Adrenal gland (tissue), 5 donors: Measurements from ENCODE around the gene AQP12B.

Experiments
- POLR2A ChIP-seq, 2 donors: fragments of 450-650 bp; IDR thresholded peaks; one replicate each; pipeline ENCODE4 v1.6.1; 2017; ENCODE audit warnings: antibody characterized with exemption in 2 of 2, mild to moderate bottlenecking in 2 of 2, moderate library complexity in 1 of 2
- TF ChIP-seq, protein P1 (sequence below), 6 experiments: fragments of 450-650 bp in 4 of 6; fragments of 200-600 bp in 2 of 6; sonication (generic) in 1 of 6; IDR thresholded peaks; 1 replicate in 5 of 6; 2 replicates in 1 of 6; pipeline versions ENCODE4 v1.5.1 to v1.8.0; 2016 to 2021; ENCODE audit warnings: antibody characterized with exemption in 6 of 6, mild to moderate bottlenecking in 2 of 6, moderate library complexity in 1 of 6
- donor health status: DM: no; HTN: no; CAD: no.

DNA sequence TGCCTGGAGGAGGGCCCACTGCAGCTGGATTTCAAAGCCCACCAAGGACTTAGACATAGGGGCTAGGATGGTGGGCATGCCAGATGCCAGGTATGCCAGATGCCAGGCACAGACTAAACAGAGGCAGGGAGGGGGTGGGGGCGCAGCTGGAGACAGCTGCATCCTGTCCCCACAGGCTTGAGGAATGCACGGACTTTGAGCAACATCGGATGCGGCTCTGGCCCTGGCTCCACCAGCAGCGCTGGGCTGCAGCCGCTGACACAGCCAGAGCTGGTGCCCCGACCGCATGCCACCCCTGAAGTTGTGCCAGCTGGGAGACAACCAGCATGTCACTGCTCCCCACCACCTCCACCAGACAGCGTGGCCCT is 48.5 kb upstream of the AQP12B start:
- TF ChIP-seq, protein P1, sequence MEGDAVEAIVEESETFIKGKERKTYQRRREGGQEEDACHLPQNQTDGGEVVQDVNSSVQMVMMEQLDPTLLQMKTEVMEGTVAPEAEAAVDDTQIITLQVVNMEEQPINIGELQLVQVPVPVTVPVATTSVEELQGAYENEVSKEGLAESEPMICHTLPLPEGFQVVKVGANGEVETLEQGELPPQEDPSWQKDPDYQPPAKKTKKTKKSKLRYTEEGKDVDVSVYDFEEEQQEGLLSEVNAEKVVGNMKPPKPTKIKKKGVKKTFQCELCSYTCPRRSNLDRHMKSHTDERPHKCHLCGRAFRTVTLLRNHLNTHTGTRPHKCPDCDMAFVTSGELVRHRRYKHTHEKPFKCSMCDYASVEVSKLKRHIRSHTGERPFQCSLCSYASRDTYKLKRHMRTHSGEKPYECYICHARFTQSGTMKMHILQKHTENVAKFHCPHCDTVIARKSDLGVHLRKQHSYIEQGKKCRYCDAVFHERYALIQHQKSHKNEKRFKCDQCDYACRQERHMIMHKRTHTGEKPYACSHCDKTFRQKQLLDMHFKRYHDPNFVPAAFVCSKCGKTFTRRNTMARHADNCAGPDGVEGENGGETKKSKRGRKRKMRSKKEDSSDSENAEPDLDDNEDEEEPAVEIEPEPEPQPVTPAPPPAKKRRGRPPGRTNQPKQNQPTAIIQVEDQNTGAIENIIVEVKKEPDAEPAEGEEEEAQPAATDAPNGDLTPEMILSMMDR (IDR thresholded peaks at IDR 0.05) = no peak
- no peak for TF ChIP-seq POLR2A (IDR thresholded peaks at IDR 0.05)
